ENCODE data around the gene GPR156. TPM values are rescaled to one million over a fixed set of nuclear protein-coding genes. Genes with fewer than 3 reads are reported as not detected.

The GPR156 gene
- polyA plus RNA-seq, 1 of the 3 experiments (the other 2 are of a cell fraction) = 0.31 TPM

DNA sequence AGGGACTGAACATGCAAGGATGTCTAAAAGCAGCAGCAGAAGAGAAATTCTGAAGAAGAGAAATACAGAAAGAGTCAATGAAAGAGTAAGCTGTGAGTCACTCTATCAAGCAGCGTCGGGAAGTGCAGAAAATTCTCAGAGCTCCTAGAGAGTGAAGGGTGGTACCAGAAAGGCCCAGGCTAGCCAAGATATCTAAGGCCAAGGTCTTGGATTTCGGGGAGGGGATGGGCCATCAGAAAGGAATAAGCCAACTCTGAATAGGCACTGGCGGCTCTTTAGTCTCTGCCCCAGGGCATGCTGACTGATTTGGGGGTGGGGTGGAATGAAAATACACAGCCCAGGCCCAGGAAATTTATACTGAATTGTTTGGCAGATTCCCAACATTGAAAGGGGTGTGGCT, 70.8 kb downstream of the GPR156 start (continued):
- TF ChIP-seq TAF1 (IDR thresholded peaks at IDR 0.05; ENCODE audit: borderline replicate concordance, low read depth, low read length) = no peak

DNA sequence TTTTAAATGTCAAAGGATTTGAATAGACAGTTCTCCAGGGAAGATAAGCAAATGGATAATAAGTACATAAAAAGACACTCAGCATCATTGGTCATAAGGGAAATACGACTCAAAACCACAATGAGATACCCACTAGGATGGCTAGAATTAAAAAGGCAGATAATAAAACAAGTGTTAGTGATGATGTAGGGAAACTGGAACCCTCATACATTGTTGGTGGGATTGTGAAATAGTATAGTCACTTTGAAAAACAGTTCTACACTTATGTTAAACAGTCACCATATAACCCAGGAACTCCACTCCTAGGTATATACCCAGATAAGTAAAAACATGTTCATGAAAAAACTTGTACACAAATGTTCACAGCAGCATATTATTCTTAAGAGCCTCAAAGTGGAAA, 72.5 kb downstream of the GPR156 start:
- POLR2A ChIA-PET = no interaction called here
- 54% methylated on average over 1 of the region's 1 CpG for WGBS (ENCODE audit: low lambda C conversion rate)
- CTCF ChIA-PET = no interaction called here

DNA sequence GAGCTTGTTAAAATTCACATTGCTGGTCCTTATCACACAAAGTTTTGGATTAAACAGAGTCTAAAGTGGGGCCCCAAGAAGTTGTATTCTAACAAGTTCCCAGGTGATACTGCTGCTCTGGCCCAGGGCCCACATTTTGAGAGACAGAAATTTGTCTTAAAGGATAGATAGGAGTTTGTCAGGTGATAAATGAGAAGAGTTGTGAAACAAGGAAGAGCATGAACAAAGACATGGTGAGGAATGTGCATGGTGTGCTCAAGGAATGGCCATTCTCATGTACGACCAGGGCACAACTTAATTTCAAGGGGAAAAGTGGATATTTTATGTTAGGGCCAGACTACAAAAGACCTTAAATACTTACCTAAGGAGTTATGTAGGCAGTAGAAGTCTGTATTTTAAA, 75.6 kb downstream of the GPR156 start:
- peaks cover 0 to 3% of the 10 kb centered on the region in 2 experiments; a peak in 3 of 4 replicates for H3K4me1 ChIP-seq (ENCODE audit: control insufficient read depth in 1 of 2, insufficient read depth in 2 of 2, low read depth in 1 of 2, low read length in 1 of 2)
- H3K36me3 ChIP-seq (replicated peaks in 1 of 2; ENCODE audit: control insufficient read depth in 1 of 2, insufficient read depth in 2 of 2, low read length in 1 of 2) = no peaks in the 10 kb centered on the region
- H3K27me3 ChIP-seq (ENCODE audit: insufficient read depth) = no peaks in the 10 kb centered on the region
- H3K4me2 ChIP-seq = no peak overlapping the region
- H3K9ac ChIP-seq = no peak overlapping the region
- H3K9me3 ChIP-seq = no peaks in the 10 kb centered on the region
- H2AFZ ChIP-seq (ENCODE audit: low read depth) = no peak overlapping the region
- H3F3A ChIP-seq (replicated peaks; ENCODE audit: insufficient read depth) = no peaks in the 10 kb centered on the region
- H3K4me3 ChIP-seq (ENCODE audit: low read depth in 2 of 2, low read length in 1 of 2) = no peak overlapping the region
- H3K79me2 ChIP-seq (ENCODE audit: insufficient read depth) = no peaks in the 10 kb centered on the region
- WGBS (ENCODE audit: low lambda C conversion rate) = 90% methylated on average over 1 of the region's 1 CpG
- no peaks in the 10 kb centered on the region for H4K20me1 ChIP-seq (ENCODE audit: insufficient read depth)
- DNase-seq = no peak
- H3K9me2 ChIP-seq = no peaks in the 10 kb centered on the region
- ChIA-PET POLR2A (no interaction called here), CTCF (no interaction called here)
- H3K27ac ChIP-seq (ENCODE audit: low read depth in 2 of 2, low read length in 1 of 2) = no peak overlapping the region
- TF ChIP-seq RFX5 (IDR thresholded peaks at IDR 0.05; ENCODE audit: low read length) (no peak), EZH2phosphoT487 (IDR thresholded peaks at IDR 0.05; ENCODE audit: borderline replicate concordance, low read depth) (no peak), JUND (IDR thresholded peaks at IDR 0.05) (no peak), POLR2AphosphoS5 (IDR thresholded peaks at IDR 0.05; ENCODE audit: low read depth, low read length) (no peak), TAF1 (IDR thresholded peaks at IDR 0.05; ENCODE audit: borderline replicate concordance, low read depth, low read length) (no peak), RCOR1 (IDR thresholded peaks at IDR 0.05; ENCODE audit: low read length) (no peak), NFIC (IDR thresholded peaks at IDR 0.05; ENCODE audit: borderline replicate concordance) (no peak), FOXM1 (IDR thresholded peaks at IDR 0.05; ENCODE audit: low read depth) (no peak), MEF2A (IDR thresholded peaks at IDR 0.05; ENCODE audit: borderline replicate concordance, low read depth) (no peak), EP300 (IDR thresholded peaks at IDR 0.05; ENCODE audit: borderline replicate concordance in 1 of 2, low read depth in 1 of 2, low read length in 1 of 2) (no peak), NRF1 (IDR thresholded peaks at IDR 0.05; ENCODE audit: low read depth, low read length) (no peak), YY1 (IDR thresholded peaks at IDR 0.05; ENCODE audit: low read depth) (no peak)
- TF ChIP-seq, protein P1, sequence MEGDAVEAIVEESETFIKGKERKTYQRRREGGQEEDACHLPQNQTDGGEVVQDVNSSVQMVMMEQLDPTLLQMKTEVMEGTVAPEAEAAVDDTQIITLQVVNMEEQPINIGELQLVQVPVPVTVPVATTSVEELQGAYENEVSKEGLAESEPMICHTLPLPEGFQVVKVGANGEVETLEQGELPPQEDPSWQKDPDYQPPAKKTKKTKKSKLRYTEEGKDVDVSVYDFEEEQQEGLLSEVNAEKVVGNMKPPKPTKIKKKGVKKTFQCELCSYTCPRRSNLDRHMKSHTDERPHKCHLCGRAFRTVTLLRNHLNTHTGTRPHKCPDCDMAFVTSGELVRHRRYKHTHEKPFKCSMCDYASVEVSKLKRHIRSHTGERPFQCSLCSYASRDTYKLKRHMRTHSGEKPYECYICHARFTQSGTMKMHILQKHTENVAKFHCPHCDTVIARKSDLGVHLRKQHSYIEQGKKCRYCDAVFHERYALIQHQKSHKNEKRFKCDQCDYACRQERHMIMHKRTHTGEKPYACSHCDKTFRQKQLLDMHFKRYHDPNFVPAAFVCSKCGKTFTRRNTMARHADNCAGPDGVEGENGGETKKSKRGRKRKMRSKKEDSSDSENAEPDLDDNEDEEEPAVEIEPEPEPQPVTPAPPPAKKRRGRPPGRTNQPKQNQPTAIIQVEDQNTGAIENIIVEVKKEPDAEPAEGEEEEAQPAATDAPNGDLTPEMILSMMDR (IDR thresholded peaks at IDR 0.05) = no peak
- TF ChIP-seq, protein P2, sequence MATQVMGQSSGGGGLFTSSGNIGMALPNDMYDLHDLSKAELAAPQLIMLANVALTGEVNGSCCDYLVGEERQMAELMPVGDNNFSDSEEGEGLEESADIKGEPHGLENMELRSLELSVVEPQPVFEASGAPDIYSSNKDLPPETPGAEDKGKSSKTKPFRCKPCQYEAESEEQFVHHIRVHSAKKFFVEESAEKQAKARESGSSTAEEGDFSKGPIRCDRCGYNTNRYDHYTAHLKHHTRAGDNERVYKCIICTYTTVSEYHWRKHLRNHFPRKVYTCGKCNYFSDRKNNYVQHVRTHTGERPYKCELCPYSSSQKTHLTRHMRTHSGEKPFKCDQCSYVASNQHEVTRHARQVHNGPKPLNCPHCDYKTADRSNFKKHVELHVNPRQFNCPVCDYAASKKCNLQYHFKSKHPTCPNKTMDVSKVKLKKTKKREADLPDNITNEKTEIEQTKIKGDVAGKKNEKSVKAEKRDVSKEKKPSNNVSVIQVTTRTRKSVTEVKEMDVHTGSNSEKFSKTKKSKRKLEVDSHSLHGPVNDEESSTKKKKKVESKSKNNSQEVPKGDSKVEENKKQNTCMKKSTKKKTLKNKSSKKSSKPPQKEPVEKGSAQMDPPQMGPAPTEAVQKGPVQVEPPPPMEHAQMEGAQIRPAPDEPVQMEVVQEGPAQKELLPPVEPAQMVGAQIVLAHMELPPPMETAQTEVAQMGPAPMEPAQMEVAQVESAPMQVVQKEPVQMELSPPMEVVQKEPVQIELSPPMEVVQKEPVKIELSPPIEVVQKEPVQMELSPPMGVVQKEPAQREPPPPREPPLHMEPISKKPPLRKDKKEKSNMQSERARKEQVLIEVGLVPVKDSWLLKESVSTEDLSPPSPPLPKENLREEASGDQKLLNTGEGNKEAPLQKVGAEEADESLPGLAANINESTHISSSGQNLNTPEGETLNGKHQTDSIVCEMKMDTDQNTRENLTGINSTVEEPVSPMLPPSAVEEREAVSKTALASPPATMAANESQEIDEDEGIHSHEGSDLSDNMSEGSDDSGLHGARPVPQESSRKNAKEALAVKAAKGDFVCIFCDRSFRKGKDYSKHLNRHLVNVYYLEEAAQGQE (IDR thresholded peaks at IDR 0.05; ENCODE audit: low read depth, low read length) = no peak
- TF ChIP-seq, protein P3, sequence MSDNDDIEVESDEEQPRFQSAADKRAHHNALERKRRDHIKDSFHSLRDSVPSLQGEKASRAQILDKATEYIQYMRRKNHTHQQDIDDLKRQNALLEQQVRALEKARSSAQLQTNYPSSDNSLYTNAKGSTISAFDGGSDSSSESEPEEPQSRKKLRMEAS (IDR thresholded peaks at IDR 0.05; ENCODE audit: low read depth) = no peak
- TF ChIP-seq, protein P4, sequence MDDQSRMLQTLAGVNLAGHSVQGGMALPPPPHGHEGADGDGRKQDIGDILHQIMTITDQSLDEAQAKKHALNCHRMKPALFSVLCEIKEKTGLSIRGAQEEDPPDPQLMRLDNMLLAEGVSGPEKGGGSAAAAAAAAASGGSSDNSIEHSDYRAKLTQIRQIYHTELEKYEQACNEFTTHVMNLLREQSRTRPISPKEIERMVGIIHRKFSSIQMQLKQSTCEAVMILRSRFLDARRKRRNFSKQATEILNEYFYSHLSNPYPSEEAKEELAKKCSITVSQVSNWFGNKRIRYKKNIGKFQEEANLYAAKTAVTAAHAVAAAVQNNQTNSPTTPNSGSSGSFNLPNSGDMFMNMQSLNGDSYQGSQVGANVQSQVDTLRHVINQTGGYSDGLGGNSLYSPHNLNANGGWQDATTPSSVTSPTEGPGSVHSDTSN (IDR thresholded peaks at IDR 0.05) = no peak

More for the DNA sequence above, 72.5 kb downstream of the GPR156 start:
- Histone ChIP-seq H3K79me2 (ENCODE audit: insufficient read depth) (no peaks in the 10 kb centered on the region), H3F3A (replicated peaks; ENCODE audit: insufficient read depth) (no peaks in the 10 kb centered on the region), H3K4me3 (ENCODE audit: low read depth in 2 of 2, low read length in 1 of 2) (no peak overlapping the region), H3K4me2 (no peak overlapping the region), H3K9me3 (no peaks in the 10 kb centered on the region), H3K9ac (no peak overlapping the region), H3K27ac (ENCODE audit: low read depth in 2 of 2, low read length in 1 of 2) (no peak overlapping the region), H3K36me3 (replicated peaks in 1 of 2; ENCODE audit: control insufficient read depth in 1 of 2, insufficient read depth in 2 of 2, low read length in 1 of 2) (no peaks in the 10 kb centered on the region), H3K9me2 (no peaks in the 10 kb centered on the region), H4K20me1 (ENCODE audit: insufficient read depth) (no peaks in the 10 kb centered on the region), H3K27me3 (ENCODE audit: insufficient read depth) (no peaks in the 10 kb centered on the region), H2AFZ (ENCODE audit: low read depth) (no peak overlapping the region), H3K4me1 (ENCODE audit: control insufficient read depth in 1 of 2, insufficient read depth in 2 of 2, low read depth in 1 of 2, low read length in 1 of 2) (peaks cover 0 to 11% of the 10 kb centered on the region in 2 experiments; a peak in 3 of 4 replicates)
- TF ChIP-seq TEAD4 (IDR thresholded peaks at IDR 0.05; ENCODE audit: borderline replicate concordance, insufficient read depth) (no peak), GATA2 (CRISPR knock-in tag; IDR thresholded peaks at IDR 0.05) (no peak), YY1 (IDR thresholded peaks at IDR 0.05; ENCODE audit: low read depth) (no peak), GABPA (IDR thresholded peaks at IDR 0.05; ENCODE audit: low read depth) (no peak), FOSL2 (IDR thresholded peaks at IDR 0.05; ENCODE audit: borderline replicate concordance, low read depth) (no peak), MEF2A (IDR thresholded peaks at IDR 0.05; ENCODE audit: borderline replicate concordance, low read depth) (no peak)
- TF ChIP-seq, protein P5, sequence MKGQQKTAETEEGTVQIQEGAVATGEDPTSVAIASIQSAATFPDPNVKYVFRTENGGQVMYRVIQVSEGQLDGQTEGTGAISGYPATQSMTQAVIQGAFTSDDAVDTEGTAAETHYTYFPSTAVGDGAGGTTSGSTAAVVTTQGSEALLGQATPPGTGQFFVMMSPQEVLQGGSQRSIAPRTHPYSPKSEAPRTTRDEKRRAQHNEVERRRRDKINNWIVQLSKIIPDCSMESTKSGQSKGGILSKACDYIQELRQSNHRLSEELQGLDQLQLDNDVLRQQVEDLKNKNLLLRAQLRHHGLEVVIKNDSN (IDR thresholded peaks at IDR 0.05; ENCODE audit: borderline replicate concordance, low read depth) = no peak
- no peak for DNase-seq
